ENCODE measurements around the gene FOXP1. TPM values are rescaled to one million over a fixed set of nuclear protein-coding genes. Genes with fewer than 3 reads are reported as not detected.

Gene FOXP1
- polyA plus RNA-seq, 1 experiment, result 56.6 TPM

DNA sequence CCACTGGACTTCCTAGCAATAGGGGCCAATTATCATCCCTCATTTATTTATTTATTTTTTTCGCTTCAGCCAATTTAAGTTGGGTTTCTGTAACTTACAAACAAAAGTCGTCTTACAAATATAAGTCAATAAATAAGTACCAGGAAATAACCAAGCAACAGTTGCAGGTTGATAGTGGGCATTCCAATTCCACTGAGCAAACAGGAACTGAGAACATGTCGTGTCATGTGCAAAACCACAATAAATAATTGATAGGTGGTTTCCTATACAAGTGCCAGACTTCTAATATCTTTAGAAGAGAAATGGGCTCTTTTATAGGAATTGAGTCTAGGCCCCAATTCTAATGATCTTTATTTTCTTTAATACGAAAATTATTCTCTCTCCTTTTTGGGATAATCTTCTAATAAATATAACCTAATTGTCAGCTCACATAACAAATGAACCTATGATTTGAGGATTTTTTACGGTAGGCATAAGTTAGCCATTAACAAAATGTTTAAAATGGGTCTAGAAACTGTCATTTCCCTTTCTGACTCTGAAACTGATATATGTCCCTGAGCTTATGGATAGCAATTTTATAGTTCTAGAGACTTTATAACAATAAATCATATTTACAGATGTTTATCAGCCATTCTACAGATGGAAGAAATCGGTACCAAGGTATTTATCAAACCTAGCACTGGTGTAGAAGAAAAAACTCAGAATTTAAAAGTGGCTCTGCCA is 571.8 kb downstream of the FOXP1 start:
- POLR2A ChIA-PET, result no interaction called here
- no peak for TF ChIP-seq CTCF (IDR thresholded peaks at IDR 0.05; ENCODE audit: low read depth, low read length)
- no peak for DNase-seq (ENCODE audit: low read depth, low spot score)
- Histone ChIP-seq H3K4me3 (ENCODE audit: low read depth, low read length) (no peak overlapping the region), H3K27ac (ENCODE audit: low read depth, low read length) (no peak overlapping the region), H3K9me3 (ENCODE audit: control insufficient read depth, insufficient read depth, low read length) (no peaks in the 10 kb centered on the region), H3K27me3 (ENCODE audit: control insufficient read depth, insufficient read depth, low read length) (no peaks in the 10 kb centered on the region)
- CTCF ChIA-PET, result interaction anchor here (0.6 to 2.0 kb wide), 2 partner anchors 11 to 1811 kb away, joined by 3 to 6 read pairs; no protein-coding TSS in a partner anchor

DNA sequence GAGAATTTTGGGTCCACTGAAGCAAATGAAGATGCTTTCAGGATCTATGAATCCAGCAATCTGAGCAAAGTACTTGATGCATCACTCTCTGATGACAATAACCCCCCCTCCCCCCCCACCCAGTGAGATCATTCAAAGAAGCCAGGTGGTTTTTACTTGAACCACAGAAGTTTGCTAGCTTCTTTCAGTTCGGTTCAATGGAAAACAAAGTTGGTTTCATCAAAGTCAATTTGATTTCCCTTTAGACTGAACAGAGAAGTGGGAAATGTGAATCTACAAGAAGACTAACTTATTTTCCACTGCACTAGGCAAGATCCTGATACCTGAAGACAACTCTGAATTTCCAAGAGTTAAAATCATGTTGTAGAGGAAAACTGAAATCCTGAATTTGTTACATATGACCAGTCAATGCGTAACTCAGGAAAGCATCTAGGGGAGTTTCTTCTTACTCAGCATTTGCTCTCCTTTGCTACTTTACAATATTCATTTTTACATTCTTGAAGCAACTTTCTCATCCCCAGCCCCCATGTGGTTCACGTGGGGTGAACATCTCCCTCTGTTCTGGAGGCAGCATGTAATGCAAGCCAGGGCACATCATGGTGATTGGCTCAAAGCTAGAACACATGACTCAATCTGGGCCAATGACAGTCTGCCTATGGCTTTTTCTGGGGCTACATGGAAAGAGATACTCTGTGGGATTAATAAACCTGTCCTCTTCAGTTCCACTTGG is 572.6 kb downstream of the FOXP1 start:
- Histone ChIP-seq H3K4me3 (ENCODE audit: low read depth, low read length) (no peak overlapping the region), H3K27ac (ENCODE audit: low read depth, low read length) (no peak overlapping the region), H3K9me3 (ENCODE audit: control insufficient read depth, insufficient read depth, low read length) (no peaks in the 10 kb centered on the region), H3K27me3 (ENCODE audit: control insufficient read depth, insufficient read depth, low read length) (no peaks in the 10 kb centered on the region)
- TF ChIP-seq CTCF (IDR thresholded peaks at IDR 0.05; ENCODE audit: low read depth, low read length), result no peak
- no peak for DNase-seq (ENCODE audit: low read depth, low spot score)
- ChIA-PET CTCF (interaction anchor here (0.6 to 2.0 kb wide), 2 partner anchors 12 to 1812 kb away, joined by 3 to 6 read pairs; no protein-coding TSS in a partner anchor), POLR2A (no interaction called here)

DNA sequence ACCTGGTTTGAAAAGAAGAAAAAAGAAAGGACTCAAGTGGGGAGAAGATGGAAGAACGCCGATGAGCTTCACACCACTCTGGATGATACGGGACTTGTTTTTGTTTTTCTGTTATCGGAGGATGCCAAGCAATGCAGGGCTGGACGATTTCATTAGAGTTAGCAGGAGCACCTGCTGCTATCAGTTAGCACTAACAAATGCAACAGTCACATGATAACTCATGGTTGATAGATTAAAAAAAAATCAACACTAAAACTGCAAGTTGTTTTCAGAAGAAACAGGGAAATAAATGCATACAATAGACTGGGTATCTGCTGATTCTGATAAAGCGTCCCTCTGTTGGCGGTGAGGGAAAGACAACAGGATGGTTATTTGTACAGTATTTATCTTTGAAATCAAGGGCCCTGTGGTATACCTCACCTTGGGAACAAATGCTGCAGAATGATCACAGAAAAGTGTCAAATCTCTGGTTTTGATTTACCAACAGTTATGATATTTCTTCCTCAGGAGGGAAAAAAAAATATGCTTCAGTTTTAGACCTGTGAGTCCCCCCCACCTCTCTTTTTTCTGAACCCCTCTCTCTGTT is 575.1 kb downstream of the FOXP1 start:
- no peak for DNase-seq (ENCODE audit: low read depth, low spot score)
- H3K27ac ChIP-seq (ENCODE audit: low read depth, low read length), result no peak overlapping the region
- POLR2A ChIA-PET, result no interaction called here
- TF ChIP-seq CTCF (IDR thresholded peaks at IDR 0.05; ENCODE audit: low read depth, low read length), result no peak
- CTCF ChIA-PET, result no interaction called here
- no peaks in the 10 kb centered on the region for H3K27me3 ChIP-seq (ENCODE audit: control insufficient read depth, insufficient read depth, low read length)
- H3K4me3 ChIP-seq (ENCODE audit: low read depth, low read length), result no peak overlapping the region
- H3K9me3 ChIP-seq (ENCODE audit: control insufficient read depth, insufficient read depth, low read length), result no peaks in the 10 kb centered on the region

DNA sequence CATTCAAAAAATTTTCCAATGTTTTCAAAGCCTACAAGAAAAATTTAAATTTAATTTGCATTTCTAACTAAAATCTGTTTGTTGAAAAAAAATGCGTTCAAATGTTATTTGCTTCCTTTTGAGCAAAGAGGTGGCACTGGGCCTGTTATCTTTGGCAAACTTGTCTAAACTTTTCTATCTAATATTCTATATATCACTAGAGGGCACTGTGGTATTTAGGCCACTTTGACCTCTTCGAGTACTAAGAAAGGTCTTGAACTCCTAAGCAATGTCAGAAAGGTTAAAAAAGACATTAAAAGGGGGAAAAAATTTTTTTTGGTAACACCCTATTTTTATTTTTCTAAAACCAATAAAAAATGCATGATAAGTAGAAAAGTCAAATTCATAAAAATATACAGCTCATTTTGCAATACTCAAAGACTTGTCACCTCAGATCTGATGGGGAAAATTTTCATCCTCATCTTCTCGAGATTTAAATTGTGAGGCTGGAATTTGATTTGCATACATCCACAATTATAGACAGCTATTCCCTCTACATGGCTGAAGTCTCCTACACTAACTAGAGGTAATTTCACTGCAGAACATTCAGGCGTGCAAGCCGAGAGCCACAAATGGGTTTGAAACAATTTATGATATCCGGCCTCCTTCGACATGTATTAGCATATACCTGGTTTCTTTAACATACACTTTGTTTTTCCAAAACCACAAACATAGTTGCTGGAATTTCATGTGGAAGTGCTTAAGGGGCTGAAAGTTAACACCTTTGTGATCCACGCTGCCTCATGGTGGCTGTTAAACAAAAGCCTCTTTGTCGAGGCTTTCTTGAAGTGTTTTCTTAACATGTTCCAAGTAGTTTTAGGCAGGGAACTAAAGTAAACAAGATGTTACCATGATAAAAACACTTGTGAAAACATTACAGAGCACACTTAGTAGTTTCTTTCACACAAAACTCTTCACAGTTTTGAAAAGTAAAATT is 576.4 kb downstream of the FOXP1 start:
- TF ChIP-seq CTCF (IDR thresholded peaks at IDR 0.05; ENCODE audit: low read depth, low read length), result peak; percentile 43
- no peaks in the 10 kb centered on the region for H3K9me3 ChIP-seq (ENCODE audit: control insufficient read depth, insufficient read depth, low read length)
- ChIA-PET CTCF (interaction anchor here (0.6 to 1.9 kb wide), 7 partner anchors 8 to 38 kb away, joined by 3 to 6 read pairs (median 4); no protein-coding TSS in a partner anchor), POLR2A (no interaction called here)
- H3K27me3 ChIP-seq (ENCODE audit: control insufficient read depth, insufficient read depth, low read length), result no peaks in the 10 kb centered on the region
- no peak overlapping the region for H3K4me3 ChIP-seq (ENCODE audit: low read depth, low read length)
- no peak overlapping the region for H3K27ac ChIP-seq (ENCODE audit: low read depth, low read length)
- no peak for DNase-seq (ENCODE audit: low read depth, low spot score)

Measured in AG04450 (cell line).